Right lung (tissue), 5 donors: Measurements from ENCODE around the gene U2AF1L4. TPM values are rescaled to one million over a fixed set of nuclear protein-coding genes. Genes with fewer than 3 reads are reported as not detected.
"Not testable (repeated sequence)": the region's sequence is repeated elsewhere in the genome, so short reads cannot be mapped to it uniquely, and the experiment has no call there.

Experiments
- DNase-seq, 2 donors: peaks; one replicate each; pipeline ENCODE4 v3.0.0-alpha.2; 2013
- polyA plus RNA-seq, 5 donors: library from polyadenylated mRNA; unstranded; fragments of 120-200 nt; gene quantifications; one replicate each; pipeline versions ENCODE4 v1.2.1 to v1.2.3, GENCODE V29; 2013; ENCODE audit warnings: inconsistent platforms in 1 of 5, low replicate concordance in 1 of 5; ENCODE audit not compliant: insufficient read length in 5 of 5, insufficient read depth in 1 of 5

Gene U2AF1L4
- polyA plus RNA-seq, 5 donors, result 15.1 to 21.7 (median 16.6) TPM

- no peak for DNase-seq
Measured at GRCh38 chr19:35727053-35727955, 17.9 kb downstream of the U2AF1L4 start.

- no peak for DNase-seq
Measured at GRCh38 chr19:35725216-35725861, 19.9 kb downstream of the U2AF1L4 start.

- no peak for DNase-seq
Measured at GRCh38 chr19:35724560-35724959, 20.7 kb downstream of the U2AF1L4 start.

GRCh38 chr19:35724132-35724531, 21.1 kb downstream of the U2AF1L4 start:
- not testable (repeated sequence) for DNase-seq

GRCh38 chr19:35723671-35724070, 21.5 kb downstream of the U2AF1L4 start:
- no peak for DNase-seq

GRCh38 chr19:35722897-35723296, 22.3 kb downstream of the U2AF1L4 start:
- DNase-seq, result no peak

- DNase-seq, result no peak
Measured at GRCh38 chr19:35722461-35722860, 22.8 kb downstream of the U2AF1L4 start.

- DNase-seq, result no peak
Measured at GRCh38 chr19:35721374-35721773, 23.8 kb downstream of the U2AF1L4 start.

GRCh38 chr19:35720648-35721047, 24.6 kb downstream of the U2AF1L4 start:
- no peak for DNase-seq

- no peak for DNase-seq
Measured at GRCh38 chr19:35720163-35720524, 25.1 kb downstream of the U2AF1L4 start.

GRCh38 chr19:35719402-35720162, 25.6 kb downstream of the U2AF1L4 start:
- no peak for DNase-seq

GRCh38 chr19:35718345-35719041, 26.7 kb downstream of the U2AF1L4 start:
- no peak for DNase-seq

- DNase-seq, result peak; percentile 94 to 95
Measured at GRCh38 chr19:35717665-35718344, 27.4 kb downstream of the U2AF1L4 start, which contains the start of gene KMT2B. Gene KMT2B, plus strand, starts transcription at chr19:35718003. Its CDS starts 16 bp downstream, at chr19:35718019.

- DNase-seq, result peak; percentile 80 to 81
Measured at GRCh38 chr19:35716801-35717664, 28.2 kb downstream of the U2AF1L4 start.

GRCh38 chr19:35715981-35716800, 29.0 kb downstream of the U2AF1L4 start:
- DNase-seq, result no peak

GRCh38 chr19:35715355-35715809, 29.8 kb downstream of the U2AF1L4 start:
- no peak for DNase-seq

GRCh38 chr19:35714601-35715354, 30.4 kb downstream of the U2AF1L4 start:
- no peak for DNase-seq

- DNase-seq, result no peak
Measured at GRCh38 chr19:35713904-35714495, 31.2 kb downstream of the U2AF1L4 start.
